ENCODE data around the gene CLDN5. TPM values are rescaled to one million over a fixed set of nuclear protein-coding genes. Genes with fewer than 3 reads are reported as not detected.

The CLDN5 gene
- total and polyA plus RNA-seq, 2 of the 8 experiments (the other 6 are each of a cell fraction or from before 2014, with no cell fraction given): 1.2 to 1.6 TPM

DNA sequence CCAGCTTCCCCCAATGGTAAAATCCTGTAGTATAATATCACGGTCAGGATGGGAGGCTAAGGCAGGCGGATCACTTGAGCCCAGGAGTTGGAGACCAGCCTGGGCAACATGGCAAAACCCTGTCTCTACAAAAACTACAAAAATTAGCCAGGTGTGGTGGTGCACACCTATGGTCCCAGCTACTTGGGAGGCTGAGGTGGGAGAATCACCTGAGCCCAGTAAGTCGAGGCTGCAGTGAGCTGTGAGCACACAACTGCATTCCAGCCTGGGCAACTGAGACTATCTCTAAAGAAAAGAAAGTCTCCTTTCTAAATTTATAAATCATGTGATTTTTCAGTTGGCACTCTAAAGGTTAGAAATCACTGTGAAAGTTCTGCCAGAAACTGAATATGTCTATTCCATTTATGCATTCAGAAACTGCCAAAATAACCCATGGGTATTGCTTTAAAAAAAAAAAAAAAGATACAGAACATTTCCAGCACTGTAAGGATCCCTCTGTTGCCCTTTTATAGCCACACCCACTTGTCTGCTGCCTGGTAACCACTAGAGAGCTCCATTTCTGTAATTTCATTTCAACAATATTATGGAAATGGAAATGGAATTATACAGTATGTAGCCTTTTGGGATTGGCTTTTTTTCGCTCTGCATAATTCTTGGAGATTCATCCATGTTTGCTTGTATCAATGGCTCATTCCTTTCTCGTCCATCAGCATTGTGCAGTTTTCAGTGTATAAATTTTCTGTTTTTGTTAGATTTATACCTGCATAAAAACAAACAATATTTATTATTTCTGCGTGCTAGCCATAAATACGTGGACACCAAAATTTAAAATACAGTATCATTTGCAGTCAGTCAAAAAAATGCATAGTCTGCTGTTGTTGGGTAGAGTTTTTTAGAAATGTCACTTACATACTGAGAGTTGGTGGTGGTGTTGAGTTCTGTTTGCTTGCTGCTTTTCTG, 35.0 kb downstream of the CLDN5 start (continued):
- TF ChIP-seq HDAC2 (IDR thresholded peaks at IDR 0.05; ENCODE audit: borderline replicate concordance in 1 of 2, low read depth in 2 of 2, low read length in 2 of 2) (no peak), TCF12 (IDR thresholded peaks at IDR 0.05; ENCODE audit: low read depth, low read length) (no peak), TEAD4 (IDR thresholded peaks at IDR 0.05; ENCODE audit: low read depth, low read length) (no peak), CEBPB (IDR thresholded peaks at IDR 0.05; ENCODE audit: low read depth, low read length) (no peak), KDM1A (IDR thresholded peaks at IDR 0.05; ENCODE audit: borderline replicate concordance, low read length) (no peak), TBP (IDR thresholded peaks at IDR 0.05; ENCODE audit: low read depth, low read length) (no peak), EP300 (IDR thresholded peaks at IDR 0.05; ENCODE audit: borderline replicate concordance in 1 of 2, low read depth in 2 of 2, low read length in 2 of 2) (no peak), NRF1 (IDR thresholded peaks at IDR 0.05; ENCODE audit: low read depth, low read length) (no peak), POU5F1 (IDR thresholded peaks at IDR 0.05; ENCODE audit: low read depth, low read length) (no peak)

Measured in H1 (cell line).